HCT116 (cell line): ENCODE data around the gene LIPT2.

Source experiments
- CBX3 ChIP-seq: IDR thresholded peaks from 2 replicates; pipeline ENCODE4 v1.6.1; 2012; ENCODE audit warnings: low read depth
- EZH2 ChIP-seq: fragments of 200-600 bp; sonication (generic); IDR thresholded peaks from 2 replicates; pipeline ENCODE4 v1.6.1; 2017; ENCODE audit warnings: antibody characterized with exemption, mixed run types
- JUND ChIP-seq: IDR thresholded peaks from 2 replicates; pipeline ENCODE4 v1.6.1; 2012
- POLR2A ChIP-seq: IDR thresholded peaks from 2 replicates; pipeline ENCODE4 v1.7.0; 2011; ENCODE audit warnings: borderline replicate concordance; ENCODE audit not compliant: insufficient read depth, insufficient read length; ENCODE audit errors: extremely low read depth
- POLR2AphosphoS5 ChIP-seq: IDR thresholded peaks from 2 replicates; pipeline ENCODE4 v1.6.1; 2011; ENCODE audit warnings: mild to moderate bottlenecking, low read depth, low read length, moderate library complexity
- RAD21 ChIP-seq: IDR thresholded peaks from 2 replicates; pipeline ENCODE4 v1.6.1; 2012; ENCODE audit warnings: low read depth, mild to moderate bottlenecking
- SIN3A ChIP-seq: IDR thresholded peaks from 2 replicates; pipeline ENCODE4 v1.6.1; 2012; ENCODE audit warnings: low read depth
- ZNF274 ChIP-seq: fragments of 200-500 bp; sonication (Bioruptor generic); IDR thresholded peaks from 2 replicates; pipeline ENCODE4 v1.6.1; 2014; ENCODE audit warnings: mild to moderate bottlenecking, low read depth, low read length, inconsistent platforms
- TF ChIP-seq, protein P1 (sequence below), 3 experiments: fragments of 200-600 bp in 1 of 3; sonication (generic) in 1 of 3; IDR thresholded peaks in 2 of 3; conservative IDR thresholded peaks in 1 of 3; 2 replicates each; pipeline ENCODE4 v1.5.1; 2012 to 2017; ENCODE audit warnings: low read depth in 2 of 3, low read length in 2 of 3, antibody characterized with exemption in 1 of 3, borderline replicate concordance in 1 of 3, control low read depth in 1 of 3, mild to moderate bottlenecking in 1 of 3, mixed read lengths in 1 of 3, mixed run types in 1 of 3, moderate library complexity in 1 of 3; ENCODE audit not compliant: insufficient read depth in 1 of 3
- TF ChIP-seq, protein P2 (sequence below): IDR thresholded peaks from 2 replicates; pipeline ENCODE4 v1.6.1; 2011; ENCODE audit warnings: mild to moderate bottlenecking, low read length, moderate library complexity; ENCODE audit not compliant: insufficient replicate concordance; ENCODE audit errors: extremely low read depth
- TF ChIP-seq, protein P3 (sequence below): IDR thresholded peaks from 2 replicates; pipeline ENCODE4 v1.6.1; 2012; ENCODE audit warnings: low read depth
- TF ChIP-seq, protein P4 (sequence below): IDR thresholded peaks from 2 replicates; pipeline ENCODE4 v1.6.1; 2012

DNA sequence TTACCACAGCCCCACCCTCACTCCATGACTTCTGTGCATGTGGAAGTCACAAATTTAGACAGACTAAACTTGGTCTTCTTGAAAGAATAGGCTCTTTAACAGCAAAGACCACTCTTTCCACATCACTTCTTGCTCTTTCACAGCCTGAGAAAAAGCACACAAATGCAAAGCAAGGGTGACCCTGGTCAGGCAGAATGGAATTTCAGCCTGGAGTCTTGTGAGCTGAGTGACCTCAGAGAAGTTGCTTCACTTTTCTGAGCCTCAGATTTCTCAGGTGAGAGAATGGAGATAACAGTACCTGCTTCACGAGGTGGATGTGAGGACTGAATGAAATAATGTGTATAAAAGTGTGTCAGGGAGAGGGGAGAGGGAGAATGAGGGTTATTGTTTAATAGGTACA is 26.8 kb upstream of the LIPT2 start:
- TF ChIP-seq CBX3 (no peak), JUND (no peak), RAD21 (no peak), POLR2AphosphoS5 (no peak), EZH2 (no peak), POLR2A (no peak), ZNF274 (no peak), SIN3A (no peak)
- TF ChIP-seq, protein P1, sequence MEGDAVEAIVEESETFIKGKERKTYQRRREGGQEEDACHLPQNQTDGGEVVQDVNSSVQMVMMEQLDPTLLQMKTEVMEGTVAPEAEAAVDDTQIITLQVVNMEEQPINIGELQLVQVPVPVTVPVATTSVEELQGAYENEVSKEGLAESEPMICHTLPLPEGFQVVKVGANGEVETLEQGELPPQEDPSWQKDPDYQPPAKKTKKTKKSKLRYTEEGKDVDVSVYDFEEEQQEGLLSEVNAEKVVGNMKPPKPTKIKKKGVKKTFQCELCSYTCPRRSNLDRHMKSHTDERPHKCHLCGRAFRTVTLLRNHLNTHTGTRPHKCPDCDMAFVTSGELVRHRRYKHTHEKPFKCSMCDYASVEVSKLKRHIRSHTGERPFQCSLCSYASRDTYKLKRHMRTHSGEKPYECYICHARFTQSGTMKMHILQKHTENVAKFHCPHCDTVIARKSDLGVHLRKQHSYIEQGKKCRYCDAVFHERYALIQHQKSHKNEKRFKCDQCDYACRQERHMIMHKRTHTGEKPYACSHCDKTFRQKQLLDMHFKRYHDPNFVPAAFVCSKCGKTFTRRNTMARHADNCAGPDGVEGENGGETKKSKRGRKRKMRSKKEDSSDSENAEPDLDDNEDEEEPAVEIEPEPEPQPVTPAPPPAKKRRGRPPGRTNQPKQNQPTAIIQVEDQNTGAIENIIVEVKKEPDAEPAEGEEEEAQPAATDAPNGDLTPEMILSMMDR (IDR thresholded peaks at IDR 0.05 in 2 of 3, conservative IDR thresholded peaks at IDR 0.05 in 1 of 3; ENCODE audit: borderline replicate concordance in 1 of 3, insufficient read depth in 1 of 3, low read depth in 2 of 3, low read length in 2 of 3), result no peak
- TF ChIP-seq, protein P2, sequence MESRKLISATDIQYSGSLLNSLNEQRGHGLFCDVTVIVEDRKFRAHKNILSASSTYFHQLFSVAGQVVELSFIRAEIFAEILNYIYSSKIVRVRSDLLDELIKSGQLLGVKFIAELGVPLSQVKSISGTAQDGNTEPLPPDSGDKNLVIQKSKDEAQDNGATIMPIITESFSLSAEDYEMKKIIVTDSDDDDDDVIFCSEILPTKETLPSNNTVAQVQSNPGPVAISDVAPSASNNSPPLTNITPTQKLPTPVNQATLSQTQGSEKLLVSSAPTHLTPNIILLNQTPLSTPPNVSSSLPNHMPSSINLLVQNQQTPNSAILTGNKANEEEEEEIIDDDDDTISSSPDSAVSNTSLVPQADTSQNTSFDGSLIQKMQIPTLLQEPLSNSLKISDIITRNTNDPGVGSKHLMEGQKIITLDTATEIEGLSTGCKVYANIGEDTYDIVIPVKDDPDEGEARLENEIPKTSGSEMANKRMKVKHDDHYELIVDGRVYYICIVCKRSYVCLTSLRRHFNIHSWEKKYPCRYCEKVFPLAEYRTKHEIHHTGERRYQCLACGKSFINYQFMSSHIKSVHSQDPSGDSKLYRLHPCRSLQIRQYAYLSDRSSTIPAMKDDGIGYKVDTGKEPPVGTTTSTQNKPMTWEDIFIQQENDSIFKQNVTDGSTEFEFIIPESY, result no peak
- TF ChIP-seq, protein P3, sequence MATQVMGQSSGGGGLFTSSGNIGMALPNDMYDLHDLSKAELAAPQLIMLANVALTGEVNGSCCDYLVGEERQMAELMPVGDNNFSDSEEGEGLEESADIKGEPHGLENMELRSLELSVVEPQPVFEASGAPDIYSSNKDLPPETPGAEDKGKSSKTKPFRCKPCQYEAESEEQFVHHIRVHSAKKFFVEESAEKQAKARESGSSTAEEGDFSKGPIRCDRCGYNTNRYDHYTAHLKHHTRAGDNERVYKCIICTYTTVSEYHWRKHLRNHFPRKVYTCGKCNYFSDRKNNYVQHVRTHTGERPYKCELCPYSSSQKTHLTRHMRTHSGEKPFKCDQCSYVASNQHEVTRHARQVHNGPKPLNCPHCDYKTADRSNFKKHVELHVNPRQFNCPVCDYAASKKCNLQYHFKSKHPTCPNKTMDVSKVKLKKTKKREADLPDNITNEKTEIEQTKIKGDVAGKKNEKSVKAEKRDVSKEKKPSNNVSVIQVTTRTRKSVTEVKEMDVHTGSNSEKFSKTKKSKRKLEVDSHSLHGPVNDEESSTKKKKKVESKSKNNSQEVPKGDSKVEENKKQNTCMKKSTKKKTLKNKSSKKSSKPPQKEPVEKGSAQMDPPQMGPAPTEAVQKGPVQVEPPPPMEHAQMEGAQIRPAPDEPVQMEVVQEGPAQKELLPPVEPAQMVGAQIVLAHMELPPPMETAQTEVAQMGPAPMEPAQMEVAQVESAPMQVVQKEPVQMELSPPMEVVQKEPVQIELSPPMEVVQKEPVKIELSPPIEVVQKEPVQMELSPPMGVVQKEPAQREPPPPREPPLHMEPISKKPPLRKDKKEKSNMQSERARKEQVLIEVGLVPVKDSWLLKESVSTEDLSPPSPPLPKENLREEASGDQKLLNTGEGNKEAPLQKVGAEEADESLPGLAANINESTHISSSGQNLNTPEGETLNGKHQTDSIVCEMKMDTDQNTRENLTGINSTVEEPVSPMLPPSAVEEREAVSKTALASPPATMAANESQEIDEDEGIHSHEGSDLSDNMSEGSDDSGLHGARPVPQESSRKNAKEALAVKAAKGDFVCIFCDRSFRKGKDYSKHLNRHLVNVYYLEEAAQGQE, result no peak
- TF ChIP-seq, protein P4, sequence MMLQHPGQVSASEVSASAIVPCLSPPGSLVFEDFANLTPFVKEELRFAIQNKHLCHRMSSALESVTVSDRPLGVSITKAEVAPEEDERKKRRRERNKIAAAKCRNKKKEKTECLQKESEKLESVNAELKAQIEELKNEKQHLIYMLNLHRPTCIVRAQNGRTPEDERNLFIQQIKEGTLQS, result no peak
